K562 (cell line): ENCODE results near the gene RPS23. TPM values are rescaled to one million over a fixed set of nuclear protein-coding genes. Genes with fewer than 3 reads are reported as not detected.

Experiments
- ARID2 ChIP-seq: fragments of 450-650 bp; IDR thresholded peaks from 2 replicates; pipeline ENCODE4 v1.6.1; 2017; ENCODE audit warnings: antibody characterized with exemption, mild to moderate bottlenecking
- BACH1 ChIP-seq: fragments of 200-800 bp; sonication (Bioruptor generic); IDR thresholded peaks from 2 replicates; pipeline ENCODE4 v1.6.1; 2016; ENCODE audit warnings: missing genetic modification characterization, missing compliant biosample characterization
- CHAMP1 ChIP-seq: fragments of 450-650 bp; IDR thresholded peaks from 2 replicates; pipeline ENCODE4 v1.6.1; 2016; ENCODE audit warnings: mild to moderate bottlenecking
- GABPB2 ChIP-seq: fragments of 250-450 bp; sonication (Bioruptor Pico); conservative IDR thresholded peaks from 2 replicates; pipeline ENCODE4 v1.5.1; 2021; ENCODE audit warnings: mild to moderate bottlenecking
- KLF1 ChIP-seq: fragments of 450-650 bp; IDR thresholded peaks from 2 replicates; pipeline ENCODE4 v1.6.1; 2016; ENCODE audit warnings: missing genetic modification characterization, missing compliant biosample characterization
- MAFF ChIP-seq: IDR thresholded peaks from 2 replicates; pipeline ENCODE4 v1.6.1; 2012; ENCODE audit warnings: low read length, improper control_type of control experiment
- MCM5 ChIP-seq: fragments of 450-650 bp; IDR thresholded peaks from 2 replicates; pipeline ENCODE4 v1.6.1; 2016; ENCODE audit warnings: low read depth
- MED1 ChIP-seq: sonication (generic); formaldehyde crosslinking; IDR thresholded peaks from 2 replicates; pipeline ENCODE4 v1.8.1; 2023; ENCODE audit warnings: missing genetic modification reagents, borderline replicate concordance
- MEF2A ChIP-seq: IDR thresholded peaks from 2 replicates; pipeline ENCODE4 v1.6.1; 2011; ENCODE audit warnings: low read depth, mild to moderate bottlenecking, low read length, moderate library complexity; ENCODE audit not compliant: control insufficient read depth
- MTA2 ChIP-seq: fragments of 450-650 bp; IDR thresholded peaks from 2 replicates; pipeline ENCODE4 v1.6.1; 2016; ENCODE audit warnings: low read depth
- OTX1 ChIP-seq: fragments of 450-650 bp; formaldehyde crosslinking; IDR thresholded peaks from 2 replicates; pipeline ENCODE4 v1.4.0; 2022; ENCODE audit warnings: mild to moderate bottlenecking
- TBL1XR1 ChIP-seq, 2 experiments: IDR thresholded peaks; 2 replicates each; pipeline ENCODE4 v1.6.1; 2012; ENCODE audit warnings: improper control_type of control experiment in 2 of 2, low read length in 2 of 2, mild to moderate bottlenecking in 1 of 2
- TEAD4 ChIP-seq, 2 experiments: sonication (generic) in 1 of 2; formaldehyde crosslinking in 1 of 2; IDR thresholded peaks; 2 replicates each; pipeline versions ENCODE4 v1.6.1 to v1.8.0; 2012 to 2022; ENCODE audit warnings: borderline replicate concordance in 1 of 2, inconsistent platforms in 1 of 2, low read length in 1 of 2, mild to moderate bottlenecking in 1 of 2, missing genetic modification reagents in 1 of 2
- XRCC3 ChIP-seq: fragments of 450-650 bp; IDR thresholded peaks from 2 replicates; pipeline ENCODE4 v1.6.1; 2017; ENCODE audit warnings: mild to moderate bottlenecking, moderate library complexity
- ZFPM2 ChIP-seq: fragments of 250-450 bp; sonication (Bioruptor Pico); IDR thresholded peaks from 2 replicates; pipeline ENCODE4 v1.5.1; 2022; ENCODE audit warnings: mild to moderate bottlenecking
- ZNF143 ChIP-seq: sonication (generic); formaldehyde crosslinking; IDR thresholded peaks from 2 replicates; pipeline ENCODE4 v1.9.0; 2022; ENCODE audit warnings: mild to moderate bottlenecking, missing genetic modification reagents
- ZNF224 ChIP-seq: sonication (generic); formaldehyde crosslinking; IDR thresholded peaks from 2 replicates; pipeline ENCODE4 v1.8.0; 2022; ENCODE audit warnings: mild to moderate bottlenecking, missing genetic modification reagents
- polyA plus RNA-seq, 8 experiments: library from polyadenylated mRNA; depleted of rRNA in 4 of 8; stranded (reverse) in 5 of 8; unstranded in 3 of 8; fragments of >200 nt; fragmentation: Nextera tagmentation in 2 of 8; fragmentation: Illumina TruSeq in 1 of 8; extraction: Ambion mirVana in 2 of 8; extraction: Trizol in 1 of 8; gene quantifications; 2 replicates each; pipeline versions ENCODE4 v1.2.1 to v1.2.3, GENCODE V29; 2011 to 2014; ENCODE audit warnings: inconsistent platforms in 1 of 8, missing spikeins in 1 of 8
- total RNA-seq, 7 experiments: library from RNA; depleted of rRNA in 6 of 7; stranded (reverse); fragments of >200 nt in 6 of 7; fragmentation: Illumina TruSeq in 2 of 7; extraction: Trizol in 2 of 7; gene quantifications; 2 replicates each; pipeline versions ENCODE4 v1.2.1 to v1.2.3, GENCODE V29; 2011 to 2021; ENCODE audit warnings: low replicate concordance in 1 of 7
- TF ChIP-seq, protein P1 (sequence below): fragments of 150-350 bp; IDR thresholded peaks from 2 replicates; pipeline ENCODE4 v1.6.1; 2014; ENCODE audit warnings: low read depth, mild to moderate bottlenecking, low read length, borderline replicate concordance
- TF ChIP-seq, protein P2 (sequence below): sonication (generic); formaldehyde crosslinking; IDR thresholded peaks from 2 replicates; pipeline ENCODE4 v1.8.0; 2022; ENCODE audit warnings: mild to moderate bottlenecking, missing genetic modification reagents
- TF ChIP-seq, protein P3 (sequence below): fragments of 450-650 bp; conservative IDR thresholded peaks from 2 replicates; pipeline ENCODE4 v1.6.1; 2016; ENCODE audit warnings: missing genetic modification characterization, low read depth, mild to moderate bottlenecking, missing compliant biosample characterization, moderate library complexity

Gene RPS23
- total and polyA plus RNA-seq, 9 of the 15 experiments (the other 6 are each of a cell fraction or from before 2014, with no cell fraction given): 3,252 to 10,689 (median 6,302) TPM

DNA sequence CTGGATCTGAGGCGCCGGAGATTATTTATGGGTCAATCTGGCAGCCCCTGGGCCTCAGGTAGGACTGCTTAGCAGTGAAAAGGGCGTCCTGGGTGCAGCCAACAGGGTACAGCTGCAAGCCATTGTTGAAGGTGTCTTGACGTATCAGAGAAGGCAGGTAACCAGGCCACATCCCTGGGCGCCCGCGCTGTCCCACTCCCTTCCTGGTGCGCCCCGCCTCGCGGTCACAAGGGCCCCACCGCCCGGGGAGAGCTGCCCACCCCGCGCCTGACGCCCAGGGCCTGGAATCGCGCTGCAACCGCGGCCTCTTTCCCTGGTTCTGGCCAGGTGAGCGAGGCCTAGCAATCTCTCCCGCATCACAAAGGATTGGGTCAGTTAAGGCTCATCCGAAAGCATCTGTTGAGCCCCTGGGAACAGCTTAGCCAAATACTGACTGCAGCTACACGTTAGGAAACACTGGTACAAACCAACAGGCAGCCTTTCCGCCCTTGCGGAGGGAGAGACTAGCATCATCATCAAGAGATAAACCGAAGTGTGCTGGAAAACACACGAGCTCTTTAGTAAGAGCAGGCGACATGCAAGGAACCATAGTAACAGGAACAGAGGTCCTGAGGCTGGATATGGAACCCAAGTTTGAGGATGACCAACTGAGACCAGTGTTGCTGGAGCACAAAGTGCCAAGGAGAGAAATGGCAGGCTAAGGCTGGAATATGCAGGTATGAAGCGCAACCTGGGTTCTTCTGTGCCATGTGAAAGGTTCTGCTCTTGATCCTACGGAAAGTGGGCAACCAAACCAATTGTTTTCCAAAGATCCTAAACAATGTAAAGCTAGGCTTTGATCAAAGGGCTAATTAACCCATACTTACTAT is 3.6 kb downstream of the RPS23 start (continued):
- TF ChIP-seq, protein P1, sequence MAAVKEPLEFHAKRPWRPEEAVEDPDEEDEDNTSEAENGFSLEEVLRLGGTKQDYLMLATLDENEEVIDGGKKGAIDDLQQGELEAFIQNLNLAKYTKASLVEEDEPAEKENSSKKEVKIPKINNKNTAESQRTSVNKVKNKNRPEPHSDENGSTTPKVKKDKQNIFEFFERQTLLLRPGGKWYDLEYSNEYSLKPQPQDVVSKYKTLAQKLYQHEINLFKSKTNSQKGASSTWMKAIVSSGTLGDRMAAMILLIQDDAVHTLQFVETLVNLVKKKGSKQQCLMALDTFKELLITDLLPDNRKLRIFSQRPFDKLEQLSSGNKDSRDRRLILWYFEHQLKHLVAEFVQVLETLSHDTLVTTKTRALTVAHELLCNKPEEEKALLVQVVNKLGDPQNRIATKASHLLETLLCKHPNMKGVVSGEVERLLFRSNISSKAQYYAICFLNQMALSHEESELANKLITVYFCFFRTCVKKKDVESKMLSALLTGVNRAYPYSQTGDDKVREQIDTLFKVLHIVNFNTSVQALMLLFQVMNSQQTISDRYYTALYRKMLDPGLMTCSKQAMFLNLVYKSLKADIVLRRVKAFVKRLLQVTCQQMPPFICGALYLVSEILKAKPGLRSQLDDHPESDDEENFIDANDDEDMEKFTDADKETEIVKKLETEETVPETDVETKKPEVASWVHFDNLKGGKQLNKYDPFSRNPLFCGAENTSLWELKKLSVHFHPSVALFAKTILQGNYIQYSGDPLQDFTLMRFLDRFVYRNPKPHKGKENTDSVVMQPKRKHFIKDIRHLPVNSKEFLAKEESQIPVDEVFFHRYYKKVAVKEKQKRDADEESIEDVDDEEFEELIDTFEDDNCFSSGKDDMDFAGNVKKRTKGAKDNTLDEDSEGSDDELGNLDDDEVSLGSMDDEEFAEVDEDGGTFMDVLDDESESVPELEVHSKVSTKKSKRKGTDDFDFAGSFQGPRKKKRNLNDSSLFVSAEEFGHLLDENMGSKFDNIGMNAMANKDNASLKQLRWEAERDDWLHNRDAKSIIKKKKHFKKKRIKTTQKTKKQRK: no peak
- TF ChIP-seq ZNF143: no peak
- TF ChIP-seq ZFPM2 (CRISPR knock-in tag): no peak
- TF ChIP-seq MED1: no peak
- peak; percentile 46; the same call in 1 of the 2 replicates for TF ChIP-seq CHAMP1
- TF ChIP-seq TBL1XR1 (IDR thresholded peaks at IDR 0.05; ENCODE audit: low read length in 2 of 2): no peak
- TF ChIP-seq GABPB2: no peak
- TF ChIP-seq MAFF: no peak
- TF ChIP-seq, protein P2, sequence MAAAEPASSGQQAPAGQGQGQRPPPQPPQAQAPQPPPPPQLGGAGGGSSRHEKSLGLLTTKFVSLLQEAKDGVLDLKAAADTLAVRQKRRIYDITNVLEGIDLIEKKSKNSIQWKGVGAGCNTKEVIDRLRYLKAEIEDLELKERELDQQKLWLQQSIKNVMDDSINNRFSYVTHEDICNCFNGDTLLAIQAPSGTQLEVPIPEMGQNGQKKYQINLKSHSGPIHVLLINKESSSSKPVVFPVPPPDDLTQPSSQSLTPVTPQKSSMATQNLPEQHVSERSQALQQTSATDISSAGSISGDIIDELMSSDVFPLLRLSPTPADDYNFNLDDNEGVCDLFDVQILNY (CRISPR knock-in tag): no peak
- no peak for TF ChIP-seq MTA2
- TF ChIP-seq XRCC3: no peak
- TF ChIP-seq BACH1 (tag): no peak
- no peak for TF ChIP-seq OTX1
- TF ChIP-seq, protein P3, sequence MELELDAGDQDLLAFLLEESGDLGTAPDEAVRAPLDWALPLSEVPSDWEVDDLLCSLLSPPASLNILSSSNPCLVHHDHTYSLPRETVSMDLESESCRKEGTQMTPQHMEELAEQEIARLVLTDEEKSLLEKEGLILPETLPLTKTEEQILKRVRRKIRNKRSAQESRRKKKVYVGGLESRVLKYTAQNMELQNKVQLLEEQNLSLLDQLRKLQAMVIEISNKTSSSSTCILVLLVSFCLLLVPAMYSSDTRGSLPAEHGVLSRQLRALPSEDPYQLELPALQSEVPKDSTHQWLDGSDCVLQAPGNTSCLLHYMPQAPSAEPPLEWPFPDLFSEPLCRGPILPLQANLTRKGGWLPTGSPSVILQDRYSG (tag): no peak
- TF ChIP-seq TEAD4 (IDR thresholded peaks at IDR 0.05; ENCODE audit: low read length): no peak; the same call in 1 of the 2 replicates
- TF ChIP-seq TEAD4 (CRISPR knock-in tag; IDR thresholded peaks at IDR 0.05; ENCODE audit: borderline replicate concordance): no peak
- no peak for TF ChIP-seq KLF1
- no peak for TF ChIP-seq ZNF224 (CRISPR knock-in tag)
- no peak for TF ChIP-seq MCM5
- no peak for TF ChIP-seq ARID2
- TF ChIP-seq MEF2A: no peak
